Neural cell (in vitro differentiated cells): ENCODE measurements around the gene BHLHA15. TPM values are rescaled to one million over a fixed set of nuclear protein-coding genes. Genes with fewer than 3 reads are reported as not detected.

Experiments used
- H2AFZ ChIP-seq: fragments of 200-600, 300-800 bp; sonication (generic), shearing (Covaris generic); 2 replicates; pipeline ENCODE4 v1.6.0; 2014; ENCODE audit warnings: low read depth, mild to moderate bottlenecking, antibody characterized with exemption, low read length, moderate library complexity
- H3F3A ChIP-seq: fragments of 200-600 bp; shearing (Covaris generic); 2 replicates; pipeline ENCODE4 v1.6.1; 2016; ENCODE audit warnings: mild to moderate bottlenecking, moderate library complexity, mixed read lengths, antibody characterized with exemption, low read length; ENCODE audit not compliant: insufficient read depth, poor library complexity, severe bottlenecking
- H3K27ac ChIP-seq: fragments of 200-600, 300-800 bp; sonication (generic), shearing (Covaris generic); 2 replicates; pipeline ENCODE4 v1.5.1; 2014; ENCODE audit warnings: mild to moderate bottlenecking, low read length, moderate library complexity
- H3K27me3 ChIP-seq: fragments of 300-800, 200-600 bp; sonication (generic), shearing (Covaris generic); 2 replicates; pipeline ENCODE4 v1.6.0; 2014; ENCODE audit warnings: mild to moderate bottlenecking, low read depth, low read length, moderate library complexity; ENCODE audit not compliant: insufficient read depth
- H3K36me3 ChIP-seq: fragments of 300-800, 200-600 bp; sonication (generic), shearing (Covaris generic); 2 replicates; pipeline ENCODE4 v1.5.1; 2014; ENCODE audit warnings: mild to moderate bottlenecking, antibody characterized with exemption, low read length, moderate library complexity; ENCODE audit not compliant: insufficient read depth
- H3K4me2 ChIP-seq: fragments of 300-800, 200-600 bp; sonication (generic), shearing (Covaris generic); 2 replicates; pipeline ENCODE4 v1.6.0; 2014; ENCODE audit warnings: mild to moderate bottlenecking, low read length
- H3K4me3 ChIP-seq: fragments of 300-800, 200-600 bp; sonication (generic), shearing (Covaris generic); 2 replicates; pipeline ENCODE4 v1.5.1; 2014; ENCODE audit warnings: mild to moderate bottlenecking, low read length, moderate library complexity
- H3K79me2 ChIP-seq: fragments of 200-600 bp; shearing (Covaris generic); replicated peaks from 2 replicates; pipeline ENCODE4 v1.6.0; 2014; ENCODE audit warnings: mild to moderate bottlenecking, low read length, moderate library complexity; ENCODE audit not compliant: insufficient read depth
- H3K9ac ChIP-seq: fragments of 300-800, 200-600 bp; sonication (generic), shearing (Covaris generic); 2 replicates; pipeline ENCODE4 v1.6.1; 2016; ENCODE audit warnings: mild to moderate bottlenecking, low read length, mixed read lengths
- H3K9me2 ChIP-seq: fragments of 200-600 bp; shearing (Covaris generic); 2 replicates; pipeline ENCODE4 v1.6.1; 2016; ENCODE audit warnings: mild to moderate bottlenecking, low read length, mixed read lengths; ENCODE audit not compliant: insufficient read depth
- H3K9me3 ChIP-seq: fragments of 200-600, 300-800 bp; sonication (generic), shearing (Covaris generic); 2 replicates; pipeline ENCODE4 v1.6.1; 2016; ENCODE audit warnings: mild to moderate bottlenecking, mixed run types, low read length, moderate library complexity, mixed read lengths
- H4K20me1 ChIP-seq: fragments of 200-600 bp; shearing (Covaris generic); 2 replicates; pipeline ENCODE4 v1.6.1; 2016; ENCODE audit warnings: mild to moderate bottlenecking, mixed run types; ENCODE audit not compliant: insufficient read depth
- EP300 ChIP-seq: fragments of 450-650 bp; conservative IDR thresholded peaks from 2 replicates; pipeline ENCODE4 v1.6.1; 2014; ENCODE audit warnings: antibody characterized with exemption, mild to moderate bottlenecking, moderate library complexity; ENCODE audit not compliant: poor library complexity, severe bottlenecking
- EZH2 ChIP-seq: fragments of 200-600, 300-800 bp; shearing (Covaris generic), sonication (generic); IDR thresholded peaks from 2 replicates; pipeline ENCODE4 v1.6.1; 2014; ENCODE audit warnings: antibody characterized with exemption, low read length, borderline replicate concordance, mild to moderate bottlenecking; ENCODE audit not compliant: insufficient read depth, poor library complexity, severe bottlenecking
- MXI1 ChIP-seq: fragments of 450-650 bp; conservative IDR thresholded peaks from 2 replicates; pipeline ENCODE4 v1.6.1; 2014; ENCODE audit warnings: antibody characterized with exemption, mild to moderate bottlenecking; ENCODE audit not compliant: poor library complexity, severe bottlenecking
- POLR2AphosphoS5 ChIP-seq: IDR thresholded peaks from 2 replicates; pipeline ENCODE4 v1.6.1; 2012
- RAD21 ChIP-seq: fragments of 450-650 bp; conservative IDR thresholded peaks from 2 replicates; pipeline ENCODE4 v1.6.1; 2014; ENCODE audit warnings: antibody characterized with exemption, mild to moderate bottlenecking, moderate library complexity
- SMC3 ChIP-seq: fragments of 450-650 bp; conservative IDR thresholded peaks from 2 replicates; pipeline ENCODE4 v1.6.1; 2014; ENCODE audit warnings: antibody characterized with exemption, mild to moderate bottlenecking, moderate library complexity; ENCODE audit not compliant: poor library complexity
- TAF1 ChIP-seq: IDR thresholded peaks from 2 replicates; pipeline ENCODE4 v1.6.1; 2012; ENCODE audit warnings: low read depth
- polyA plus RNA-seq: library from polyadenylated mRNA; depleted of rRNA; stranded (reverse); fragments of >200 nt; gene quantifications from 2 replicates; pipeline ENCODE4 v1.2.3, GENCODE V29; 2014
- TF ChIP-seq, protein P1 (sequence below): fragments of 450-650 bp; IDR thresholded peaks from 2 replicates; pipeline ENCODE4 v1.5.1; 2014; ENCODE audit warnings: antibody characterized with exemption, mild to moderate bottlenecking, moderate library complexity; ENCODE audit not compliant: poor library complexity, severe bottlenecking
- TF ChIP-seq, protein P2 (sequence below): IDR thresholded peaks from 2 replicates; pipeline ENCODE4 v1.6.1; 2012; ENCODE audit warnings: borderline replicate concordance

BHLHA15 gene
- polyA plus RNA-seq, 1 donor from 2014 or later: not detected

DNA sequence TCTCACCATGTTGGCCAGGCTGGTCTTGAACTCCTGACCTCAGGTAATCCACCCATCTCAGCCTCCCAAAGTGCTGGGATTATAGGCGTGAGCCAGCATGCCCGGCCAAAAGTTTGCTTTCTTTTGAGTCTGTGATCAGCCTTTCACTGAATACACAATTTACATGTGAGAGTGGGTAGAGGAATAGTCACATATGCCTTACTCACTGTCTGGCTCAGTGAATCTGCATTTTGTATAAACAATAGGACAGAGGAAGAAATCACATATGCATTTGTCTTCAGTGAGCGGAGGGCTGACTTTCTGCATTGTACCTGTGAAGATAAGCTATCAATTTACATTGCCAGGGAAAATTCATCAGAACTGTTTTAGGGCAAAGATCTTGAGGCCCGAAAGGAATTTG, 43.3 kb downstream of the BHLHA15 start:
- H3K9me2 ChIP-seq: no peaks in the 10 kb centered on the region
- H4K20me1 ChIP-seq: no peaks in the 10 kb centered on the region
- H3K9ac ChIP-seq: no peak overlapping the region
- H3K79me2 ChIP-seq: peaks cover 29% of the 10 kb centered on the region
- H3K36me3 ChIP-seq: no peaks in the 10 kb centered on the region
- H3F3A ChIP-seq: no peaks in the 10 kb centered on the region
- no peak overlapping the region for H3K4me3 ChIP-seq
- H3K9me3 ChIP-seq: no peaks in the 10 kb centered on the region
- no peak overlapping the region for H3K27ac ChIP-seq
- H3K27me3 ChIP-seq: no peaks in the 10 kb centered on the region
- TF ChIP-seq SMC3 (no peak), POLR2AphosphoS5 (no peak), MXI1 (no peak), TAF1 (no peak), EP300 (no peak), EZH2 (no peak), RAD21 (no peak)
- TF ChIP-seq, protein P1, sequence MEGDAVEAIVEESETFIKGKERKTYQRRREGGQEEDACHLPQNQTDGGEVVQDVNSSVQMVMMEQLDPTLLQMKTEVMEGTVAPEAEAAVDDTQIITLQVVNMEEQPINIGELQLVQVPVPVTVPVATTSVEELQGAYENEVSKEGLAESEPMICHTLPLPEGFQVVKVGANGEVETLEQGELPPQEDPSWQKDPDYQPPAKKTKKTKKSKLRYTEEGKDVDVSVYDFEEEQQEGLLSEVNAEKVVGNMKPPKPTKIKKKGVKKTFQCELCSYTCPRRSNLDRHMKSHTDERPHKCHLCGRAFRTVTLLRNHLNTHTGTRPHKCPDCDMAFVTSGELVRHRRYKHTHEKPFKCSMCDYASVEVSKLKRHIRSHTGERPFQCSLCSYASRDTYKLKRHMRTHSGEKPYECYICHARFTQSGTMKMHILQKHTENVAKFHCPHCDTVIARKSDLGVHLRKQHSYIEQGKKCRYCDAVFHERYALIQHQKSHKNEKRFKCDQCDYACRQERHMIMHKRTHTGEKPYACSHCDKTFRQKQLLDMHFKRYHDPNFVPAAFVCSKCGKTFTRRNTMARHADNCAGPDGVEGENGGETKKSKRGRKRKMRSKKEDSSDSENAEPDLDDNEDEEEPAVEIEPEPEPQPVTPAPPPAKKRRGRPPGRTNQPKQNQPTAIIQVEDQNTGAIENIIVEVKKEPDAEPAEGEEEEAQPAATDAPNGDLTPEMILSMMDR: no peak
- TF ChIP-seq, protein P2, sequence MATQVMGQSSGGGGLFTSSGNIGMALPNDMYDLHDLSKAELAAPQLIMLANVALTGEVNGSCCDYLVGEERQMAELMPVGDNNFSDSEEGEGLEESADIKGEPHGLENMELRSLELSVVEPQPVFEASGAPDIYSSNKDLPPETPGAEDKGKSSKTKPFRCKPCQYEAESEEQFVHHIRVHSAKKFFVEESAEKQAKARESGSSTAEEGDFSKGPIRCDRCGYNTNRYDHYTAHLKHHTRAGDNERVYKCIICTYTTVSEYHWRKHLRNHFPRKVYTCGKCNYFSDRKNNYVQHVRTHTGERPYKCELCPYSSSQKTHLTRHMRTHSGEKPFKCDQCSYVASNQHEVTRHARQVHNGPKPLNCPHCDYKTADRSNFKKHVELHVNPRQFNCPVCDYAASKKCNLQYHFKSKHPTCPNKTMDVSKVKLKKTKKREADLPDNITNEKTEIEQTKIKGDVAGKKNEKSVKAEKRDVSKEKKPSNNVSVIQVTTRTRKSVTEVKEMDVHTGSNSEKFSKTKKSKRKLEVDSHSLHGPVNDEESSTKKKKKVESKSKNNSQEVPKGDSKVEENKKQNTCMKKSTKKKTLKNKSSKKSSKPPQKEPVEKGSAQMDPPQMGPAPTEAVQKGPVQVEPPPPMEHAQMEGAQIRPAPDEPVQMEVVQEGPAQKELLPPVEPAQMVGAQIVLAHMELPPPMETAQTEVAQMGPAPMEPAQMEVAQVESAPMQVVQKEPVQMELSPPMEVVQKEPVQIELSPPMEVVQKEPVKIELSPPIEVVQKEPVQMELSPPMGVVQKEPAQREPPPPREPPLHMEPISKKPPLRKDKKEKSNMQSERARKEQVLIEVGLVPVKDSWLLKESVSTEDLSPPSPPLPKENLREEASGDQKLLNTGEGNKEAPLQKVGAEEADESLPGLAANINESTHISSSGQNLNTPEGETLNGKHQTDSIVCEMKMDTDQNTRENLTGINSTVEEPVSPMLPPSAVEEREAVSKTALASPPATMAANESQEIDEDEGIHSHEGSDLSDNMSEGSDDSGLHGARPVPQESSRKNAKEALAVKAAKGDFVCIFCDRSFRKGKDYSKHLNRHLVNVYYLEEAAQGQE: no peak
- no peak overlapping the region for H2AFZ ChIP-seq
- no peak overlapping the region for H3K4me2 ChIP-seq

DNA sequence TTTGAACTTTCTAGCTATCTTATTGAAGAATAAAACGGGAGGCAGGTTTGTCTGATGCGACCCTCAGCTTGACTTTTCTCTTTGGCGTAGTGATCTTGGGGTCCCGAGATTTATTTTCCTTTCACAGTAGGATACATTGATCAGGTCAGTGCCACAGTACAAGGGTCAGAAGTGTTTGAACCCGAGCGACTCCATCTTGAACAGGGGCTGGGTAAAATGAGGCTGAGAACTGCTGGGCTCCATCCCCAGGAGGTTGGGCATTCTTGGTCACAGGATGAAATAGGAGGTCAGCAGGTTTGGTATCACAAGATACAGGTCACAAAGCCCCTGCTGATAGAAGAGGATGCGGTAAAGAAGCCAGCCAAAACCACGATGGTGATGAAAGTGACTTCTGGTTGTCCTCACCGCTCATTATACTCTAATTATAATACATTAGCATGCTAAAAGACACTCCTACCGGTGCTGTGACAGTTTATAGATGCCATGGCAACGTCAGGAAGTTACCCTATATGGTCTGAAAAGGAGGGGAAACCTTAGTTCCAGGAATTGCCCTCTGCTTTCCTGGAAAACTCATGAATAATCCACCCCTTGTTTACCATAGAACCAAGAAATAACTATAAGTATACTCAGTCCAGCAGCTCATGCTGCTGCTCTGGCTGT, 43.8 kb downstream of the BHLHA15 start:
- Histone ChIP-seq H3K27ac (no peak overlapping the region), H3K9me3 (no peaks in the 10 kb centered on the region), H3K4me2 (no peak overlapping the region), H3K36me3 (no peaks in the 10 kb centered on the region), H3K79me2 (peaks cover 29% of the 10 kb centered on the region), H3K4me3 (no peak overlapping the region), H2AFZ (no peak overlapping the region), H3F3A (no peaks in the 10 kb centered on the region), H3K27me3 (no peaks in the 10 kb centered on the region), H3K9me2 (no peaks in the 10 kb centered on the region), H4K20me1 (no peaks in the 10 kb centered on the region), H3K9ac (no peak overlapping the region)
- TF ChIP-seq RAD21: no peak
- TF ChIP-seq EZH2: no peak
- TF ChIP-seq TAF1: no peak
- no peak for TF ChIP-seq POLR2AphosphoS5
- no peak for TF ChIP-seq SMC3
- TF ChIP-seq EP300: no peak
